ENCODE measurements around the gene TLR1. TPM values are rescaled to one million over a fixed set of nuclear protein-coding genes. Genes with fewer than 3 reads are reported as not detected.
"Not testable (repeated sequence)": the region's sequence is repeated elsewhere in the genome, so short reads cannot be mapped to it uniquely, and the experiment has no call there.

TLR1 gene
- total and polyA plus RNA-seq, 8 donors: 2.5 to 59.8 (median 4.8) TPM

GRCh38 chr4:38768968-38769394, 35.6 kb downstream of the TLR1 start:
- ATAC-seq: no peak
- TF ChIP-seq CTCF (IDR thresholded peaks at IDR 0.05): no peak
- Histone ChIP-seq H3K9me3 (no peaks in the 10 kb centered on the region), H3K27me3 (no peaks in the 10 kb centered on the region), H3K27ac (peak overlapping the region in 1 of 2 donors; percentile 63), H3K4me3 (no peak overlapping the region), H3K4me1 (peaks cover 0 to 10% of the 10 kb centered on the region in 2 donors), H3K36me3 (no peaks in the 10 kb centered on the region)
- DNase-seq: no peak
- intact Hi-C loops (cut with DNase I): loop anchor here in 1 of 2 donors (10.0 kb wide), 1 partner anchor 96 kb away; the partner anchor contains the start of gene FAM114A1

- intact Hi-C loops (cut with DNase I): loop anchor here in 1 of 2 donors (10.0 kb wide), 1 partner anchor 98 kb away; the partner anchor contains the start of gene FAM114A1
- DNase-seq, H3K27me3 ChIP-seq, H3K4me3 ChIP-seq, H3K27ac ChIP-seq, H3K36me3 ChIP-seq, H3K9me3 ChIP-seq, ATAC-seq: not testable (repeated sequence)
- peaks cover 0 to 14% of the 10 kb centered on the region in 2 donors for H3K4me1 ChIP-seq
Measured at GRCh38 chr4:38766940-38767339, 37.7 kb downstream of the TLR1 start.

- DNase-seq (no peak), ATAC-seq (no peak)
- no peaks in the 10 kb centered on the region for H3K9me3 ChIP-seq
- no peaks in the 10 kb centered on the region for H3K36me3 ChIP-seq
- no peak overlapping the region for H3K27ac ChIP-seq
- H3K4me1 ChIP-seq: peaks cover 0 to 19% of the 10 kb centered on the region in 2 donors
- H3K4me3 ChIP-seq: no peak overlapping the region
- intact Hi-C loops (cut with DNase I): loop anchor here in 1 of 2 donors (10.0 kb wide), 1 partner anchor 99 kb away; the partner anchor contains the start of gene FAM114A1
- TF ChIP-seq CTCF (IDR thresholded peaks at IDR 0.05): no peak
- no peaks in the 10 kb centered on the region for H3K27me3 ChIP-seq
Measured at GRCh38 chr4:38765382-38765781, 39.2 kb downstream of the TLR1 start.

- Histone ChIP-seq H3K27me3 (no peaks in the 10 kb centered on the region), H3K36me3 (no peaks in the 10 kb centered on the region), H3K4me1 (peaks cover 0 to 21% of the 10 kb centered on the region in 2 donors), H3K4me3 (no peak overlapping the region), H3K27ac (no peak overlapping the region), H3K9me3 (no peaks in the 10 kb centered on the region)
- no peak for TF ChIP-seq CTCF (IDR thresholded peaks at IDR 0.05)
- intact Hi-C loops (cut with DNase I): loop anchor here in 1 of 2 donors (10.0 kb wide), 1 partner anchor 101 kb away; the partner anchor contains the start of gene FAM114A1
- ATAC-seq (no peak), DNase-seq (no peak)
Measured at GRCh38 chr4:38764277-38764676, 40.3 kb downstream of the TLR1 start.

GRCh38 chr4:38762560-38762959, 42.0 kb downstream of the TLR1 start:
- Histone ChIP-seq H3K4me3 (no peak overlapping the region), H3K4me1 (peaks cover 0 to 17% of the 10 kb centered on the region in 2 donors), H3K9me3 (no peaks in the 10 kb centered on the region), H3K27ac (peak overlapping the region in 1 of 2 donors; percentile 87), H3K27me3 (no peaks in the 10 kb centered on the region), H3K36me3 (no peaks in the 10 kb centered on the region)
- intact Hi-C loops (cut with DNase I): loop anchor here in 1 of 2 donors (10.0 kb wide), 1 partner anchor 102 kb away; the partner anchor contains the start of gene FAM114A1
- ATAC-seq (no peak), DNase-seq (no peak)
- TF ChIP-seq CTCF (IDR thresholded peaks at IDR 0.05): no peak

GRCh38 chr4:38759790-38760122, 44.8 kb downstream of the TLR1 start:
- Histone ChIP-seq H3K27ac (no peak overlapping the region), H3K27me3 (no peaks in the 10 kb centered on the region), H3K4me1 (peaks cover 0 to 21% of the 10 kb centered on the region in 2 donors), H3K9me3 (no peaks in the 10 kb centered on the region), H3K36me3 (no peaks in the 10 kb centered on the region), H3K4me3 (no peak overlapping the region)
- ATAC-seq (no peak), DNase-seq (no peak)
- TF ChIP-seq CTCF (IDR thresholded peaks at IDR 0.05): no peak
- intact Hi-C loops (cut with DNase I): loop anchor here in 1 of 2 donors (10.0 kb wide), 1 partner anchor 105 kb away; the partner anchor contains the start of gene FAM114A1

All from left lung (tissue), 10 donors.